ENCODE data around the gene EMC8. TPM values are rescaled to one million over a fixed set of nuclear protein-coding genes. Genes with fewer than 3 reads are reported as not detected.

EMC8 gene
- total and polyA plus RNA-seq, 10 of the 15 experiments (the other 5 are each of a cell fraction or from before 2014, with no cell fraction given) = 7.8 to 62.0 (median 33.5) TPM

DNA sequence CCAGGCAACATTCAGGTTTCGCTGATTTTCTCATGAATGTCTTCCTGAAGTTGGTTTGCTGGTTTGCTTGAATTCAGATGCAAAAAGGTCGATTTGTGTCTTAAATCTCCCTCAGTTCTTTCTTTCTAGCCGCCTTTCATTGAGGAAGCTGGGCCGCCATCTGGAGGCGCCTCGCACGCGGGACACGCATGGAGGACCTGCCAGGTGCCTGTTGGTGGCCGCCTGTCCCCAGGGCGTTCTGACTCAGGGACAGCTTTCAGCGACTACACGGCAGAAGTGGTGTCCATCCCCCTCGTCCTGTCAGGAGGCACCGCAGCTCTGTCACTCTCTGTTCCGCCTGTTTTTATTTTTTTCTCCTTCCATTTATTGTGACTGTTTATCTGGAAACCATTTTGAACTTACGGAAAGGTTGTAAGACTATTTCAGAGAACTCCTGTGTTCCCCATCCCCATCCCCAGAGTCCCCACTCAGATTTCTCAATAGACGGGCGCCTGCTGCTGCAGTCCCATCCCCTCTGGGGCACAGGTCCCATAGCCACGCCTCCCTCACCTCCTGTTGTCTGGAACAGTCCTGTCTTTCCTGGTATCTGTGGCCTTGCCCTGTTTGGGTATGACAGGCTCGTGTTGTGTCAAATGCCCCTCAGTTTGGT lies 33.4 kb upstream of the EMC8 start (continued):
- TF ChIP-seq CUX1 (IDR thresholded peaks at IDR 0.05; ENCODE audit: insufficient replicate concordance, low read depth, low read length) = no peak
- TF ChIP-seq, protein P1, sequence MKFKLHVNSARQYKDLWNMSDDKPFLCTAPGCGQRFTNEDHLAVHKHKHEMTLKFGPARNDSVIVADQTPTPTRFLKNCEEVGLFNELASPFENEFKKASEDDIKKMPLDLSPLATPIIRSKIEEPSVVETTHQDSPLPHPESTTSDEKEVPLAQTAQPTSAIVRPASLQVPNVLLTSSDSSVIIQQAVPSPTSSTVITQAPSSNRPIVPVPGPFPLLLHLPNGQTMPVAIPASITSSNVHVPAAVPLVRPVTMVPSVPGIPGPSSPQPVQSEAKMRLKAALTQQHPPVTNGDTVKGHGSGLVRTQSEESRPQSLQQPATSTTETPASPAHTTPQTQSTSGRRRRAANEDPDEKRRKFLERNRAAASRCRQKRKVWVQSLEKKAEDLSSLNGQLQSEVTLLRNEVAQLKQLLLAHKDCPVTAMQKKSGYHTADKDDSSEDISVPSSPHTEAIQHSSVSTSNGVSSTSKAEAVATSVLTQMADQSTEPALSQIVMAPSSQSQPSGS (IDR thresholded peaks at IDR 0.05; ENCODE audit: low read length) = no peak
- TF ChIP-seq SUPT20H (IDR thresholded peaks at IDR 0.05; ENCODE audit: borderline replicate concordance, control insufficient read depth, low read depth, low read length) = no peak
- no peak for TF ChIP-seq MYC (IDR thresholded peaks at IDR 0.05; ENCODE audit: insufficient read depth, insufficient read length, insufficient replicate concordance, low read length, severe bottlenecking)
- TF ChIP-seq, protein P2, sequence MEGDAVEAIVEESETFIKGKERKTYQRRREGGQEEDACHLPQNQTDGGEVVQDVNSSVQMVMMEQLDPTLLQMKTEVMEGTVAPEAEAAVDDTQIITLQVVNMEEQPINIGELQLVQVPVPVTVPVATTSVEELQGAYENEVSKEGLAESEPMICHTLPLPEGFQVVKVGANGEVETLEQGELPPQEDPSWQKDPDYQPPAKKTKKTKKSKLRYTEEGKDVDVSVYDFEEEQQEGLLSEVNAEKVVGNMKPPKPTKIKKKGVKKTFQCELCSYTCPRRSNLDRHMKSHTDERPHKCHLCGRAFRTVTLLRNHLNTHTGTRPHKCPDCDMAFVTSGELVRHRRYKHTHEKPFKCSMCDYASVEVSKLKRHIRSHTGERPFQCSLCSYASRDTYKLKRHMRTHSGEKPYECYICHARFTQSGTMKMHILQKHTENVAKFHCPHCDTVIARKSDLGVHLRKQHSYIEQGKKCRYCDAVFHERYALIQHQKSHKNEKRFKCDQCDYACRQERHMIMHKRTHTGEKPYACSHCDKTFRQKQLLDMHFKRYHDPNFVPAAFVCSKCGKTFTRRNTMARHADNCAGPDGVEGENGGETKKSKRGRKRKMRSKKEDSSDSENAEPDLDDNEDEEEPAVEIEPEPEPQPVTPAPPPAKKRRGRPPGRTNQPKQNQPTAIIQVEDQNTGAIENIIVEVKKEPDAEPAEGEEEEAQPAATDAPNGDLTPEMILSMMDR (IDR thresholded peaks at IDR 0.05 in 2 of 3, conservative IDR thresholded peaks at IDR 0.05 in 1 of 3; ENCODE audit: control insufficient read depth in 2 of 3, extremely low read depth in 1 of 3, insufficient read depth in 1 of 3, low read depth in 3 of 3, low read length in 3 of 3) = peak in 2 of 3 experiments; percentile 6 to 22; a peak in 1 of 6 replicates
- TF ChIP-seq CREB1 (IDR thresholded peaks at IDR 0.05; ENCODE audit: low read depth) = no peak
- TF ChIP-seq ZNF622 (IDR thresholded peaks at IDR 0.05) = no peak
- no peak for TF ChIP-seq MLLT1 (IDR thresholded peaks at IDR 0.05)
- no peak for TF ChIP-seq SREBF1 (IDR thresholded peaks at IDR 0.05; ENCODE audit: low read length)
- no peak for TF ChIP-seq SIN3A (IDR thresholded peaks at IDR 0.05; ENCODE audit: low read depth, low read length)
- no peak for TF ChIP-seq MAX (IDR thresholded peaks at IDR 0.05; ENCODE audit: low read depth, low read length)
- TF ChIP-seq CREM (IDR thresholded peaks at IDR 0.05; ENCODE audit: low read depth) = peak; percentile 41; the same call in 1 of the 2 replicates
- no peak for TF ChIP-seq SMAD5 (IDR thresholded peaks at IDR 0.05; ENCODE audit: low read depth)
- TF ChIP-seq, protein P3, sequence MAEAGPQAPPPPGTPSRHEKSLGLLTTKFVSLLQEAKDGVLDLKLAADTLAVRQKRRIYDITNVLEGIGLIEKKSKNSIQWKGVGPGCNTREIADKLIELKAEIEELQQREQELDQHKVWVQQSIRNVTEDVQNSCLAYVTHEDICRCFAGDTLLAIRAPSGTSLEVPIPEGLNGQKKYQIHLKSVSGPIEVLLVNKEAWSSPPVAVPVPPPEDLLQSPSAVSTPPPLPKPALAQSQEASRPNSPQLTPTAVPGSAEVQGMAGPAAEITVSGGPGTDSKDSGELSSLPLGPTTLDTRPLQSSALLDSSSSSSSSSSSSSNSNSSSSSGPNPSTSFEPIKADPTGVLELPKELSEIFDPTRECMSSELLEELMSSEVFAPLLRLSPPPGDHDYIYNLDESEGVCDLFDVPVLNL (IDR thresholded peaks at IDR 0.05; ENCODE audit: low read depth, low read length) = no peak
- TF ChIP-seq PML (IDR thresholded peaks at IDR 0.05; ENCODE audit: low read length) = no peak
- no peak for TF ChIP-seq RAD21 (IDR thresholded peaks at IDR 0.05; ENCODE audit: insufficient read depth, low read depth, low read length)
- TF ChIP-seq TCF12 (IDR thresholded peaks at IDR 0.05; ENCODE audit: low read depth, low read length) = peak; percentile 97
- TF ChIP-seq POLR2A (IDR thresholded peaks at IDR 0.05; ENCODE audit: low read depth, low read length) = no peak
- TF ChIP-seq ZNF207 (IDR thresholded peaks at IDR 0.05; ENCODE audit: borderline replicate concordance) = no peak

Measured in GM12878 (cell line).